Measurements from ENCODE around the gene TM4SF4.
"Not testable (repeated sequence)": the region's sequence is repeated elsewhere in the genome, so short reads cannot be mapped to it uniquely, and the experiment has no call there.

The TM4SF4 gene

GRCh38 chr3:149442851-149443544 is 31.5 kb upstream of the TM4SF4 start:
- TF ChIP-seq CTCF (IDR thresholded peaks at IDR 0.05; ENCODE audit: low read depth, low read length) = no peak
- in situ Hi-C loops (cut with HindIII; ENCODE audit: low sequenced_read_pairs) = no loop called here
- H3K4me3 ChIP-seq (ENCODE audit: low read depth, low read length) = no peak overlapping the region
- peak; percentile 71 for DNase-seq (ENCODE audit: low read depth, low spot score)

GRCh38 chr3:149443545-149443912 is 31.0 kb upstream of the TM4SF4 start:
- H3K4me3 ChIP-seq (ENCODE audit: low read depth, low read length) = no peak overlapping the region
- no peak for DNase-seq (ENCODE audit: low read depth, low spot score)
- in situ Hi-C loops (cut with HindIII; ENCODE audit: low sequenced_read_pairs) = no loop called here
- TF ChIP-seq CTCF (IDR thresholded peaks at IDR 0.05; ENCODE audit: low read depth, low read length) = no peak

- in situ Hi-C loops (cut with HindIII; ENCODE audit: low sequenced_read_pairs); H3K4me3 ChIP-seq (ENCODE audit: low read depth, low read length); DNase-seq (ENCODE audit: low read depth, low spot score): not testable (repeated sequence)
These were observed 29.6 kb upstream of the TM4SF4 start for GRCh38 chr3:149444867-149445266.

- no peak for TF ChIP-seq CTCF (IDR thresholded peaks at IDR 0.05; ENCODE audit: low read depth, low read length)
- H3K4me3 ChIP-seq (ENCODE audit: low read depth, low read length) = no peak overlapping the region
- in situ Hi-C loops (cut with HindIII; ENCODE audit: low sequenced_read_pairs) = no loop called here
- peak; percentile 75 for DNase-seq (ENCODE audit: low read depth, low spot score)
These were observed 26.1 kb upstream of the TM4SF4 start for GRCh38 chr3:149448331-149448831.

GRCh38 chr3:149449182-149449581 is 25.3 kb upstream of the TM4SF4 start:
- in situ Hi-C loops (cut with HindIII; ENCODE audit: low sequenced_read_pairs) = no loop called here
- no peak for TF ChIP-seq CTCF (IDR thresholded peaks at IDR 0.05; ENCODE audit: low read depth, low read length)
- DNase-seq (ENCODE audit: low read depth, low spot score) = no peak
- no peak overlapping the region for H3K4me3 ChIP-seq (ENCODE audit: low read depth, low read length)

GRCh38 chr3:149449799-149450198 is 24.7 kb upstream of the TM4SF4 start:
- in situ Hi-C loops (cut with HindIII; ENCODE audit: low sequenced_read_pairs) = no loop called here
- TF ChIP-seq CTCF (IDR thresholded peaks at IDR 0.05; ENCODE audit: low read depth, low read length) = no peak
- DNase-seq (ENCODE audit: low read depth, low spot score) = peak; percentile 52
- no peak overlapping the region for H3K4me3 ChIP-seq (ENCODE audit: low read depth, low read length)

- no peak for DNase-seq (ENCODE audit: low read depth, low spot score)
- in situ Hi-C loops (cut with HindIII; ENCODE audit: low sequenced_read_pairs) = no loop called here
- no peak overlapping the region for H3K4me3 ChIP-seq (ENCODE audit: low read depth, low read length)
- no peak for TF ChIP-seq CTCF (IDR thresholded peaks at IDR 0.05; ENCODE audit: low read depth, low read length)
These were observed 24.2 kb upstream of the TM4SF4 start for GRCh38 chr3:149450281-149450680.
